NCI-H2107 treated with DMSO at 0.1 percent for 48 hours (cell line): ENCODE results near the gene BATF2.

Experiments used
- DNase-seq: peaks from one replicate; lab custom pipeline; 2025; ENCODE audit not compliant: unreplicated experiment; lab: John Stamatoyannopoulos, UW

BATF2 gene

DNA sequence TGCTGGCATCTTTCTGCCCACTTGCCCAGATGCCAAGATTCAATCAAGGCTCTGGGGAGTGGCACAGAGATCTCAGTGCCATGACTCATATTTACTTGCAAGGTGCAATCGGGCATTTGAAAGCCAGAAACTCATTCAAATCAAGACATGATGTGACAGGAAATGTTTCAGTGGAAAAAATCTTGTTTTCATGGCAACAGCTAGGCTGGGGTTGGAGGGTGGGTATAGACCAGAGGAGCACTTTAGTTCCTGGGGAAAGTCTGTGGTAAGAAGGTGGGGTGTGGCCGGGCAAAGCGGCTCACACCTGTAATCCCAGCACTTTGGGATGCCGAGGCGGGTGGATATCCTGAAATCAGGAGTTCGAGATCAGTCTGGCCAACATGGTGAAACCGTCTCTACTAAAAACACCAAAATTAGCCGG is 26.0 kb downstream of the BATF2 start:
- no peak for DNase-seq

DNA sequence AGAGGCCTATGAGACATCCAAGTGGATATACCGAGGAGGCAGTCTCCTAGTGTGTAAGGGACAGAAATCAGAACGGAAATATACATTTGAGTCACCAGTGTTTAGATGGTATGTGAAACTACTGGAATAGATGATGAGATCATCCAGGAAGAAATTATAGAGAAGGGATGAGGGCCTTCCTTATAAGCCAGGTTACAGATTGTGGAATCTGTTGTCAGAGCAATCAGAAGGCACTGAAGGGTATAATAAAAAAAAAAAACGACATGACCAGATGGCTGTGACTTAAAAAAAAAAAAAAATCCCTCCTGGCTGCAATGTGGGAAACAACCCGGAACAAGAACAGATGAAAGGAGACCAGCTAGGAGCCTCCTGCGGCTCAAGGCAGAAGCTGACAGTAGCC is 27.6 kb downstream of the BATF2 start:
- no peak for DNase-seq

DNA sequence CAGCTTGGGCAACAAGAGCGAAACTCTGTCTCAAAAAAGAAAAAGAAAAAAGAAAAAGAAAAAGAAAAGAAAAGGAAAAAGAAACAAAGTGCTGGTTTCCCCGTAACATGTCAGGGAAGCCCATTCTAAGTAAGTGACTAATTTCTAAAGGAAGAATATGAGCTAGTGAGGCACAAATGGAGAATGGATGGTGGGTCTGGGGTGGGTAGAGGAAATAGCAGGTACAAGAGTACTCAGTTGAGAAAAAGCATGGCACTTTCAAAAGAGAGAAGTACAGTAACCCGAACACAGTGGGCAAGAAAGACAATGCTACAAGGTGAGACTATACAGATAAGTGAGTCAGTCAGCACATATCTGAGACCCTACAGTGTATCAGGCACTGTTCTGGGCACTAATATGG is 29.4 kb downstream of the BATF2 start:
- no peak for DNase-seq

DNA sequence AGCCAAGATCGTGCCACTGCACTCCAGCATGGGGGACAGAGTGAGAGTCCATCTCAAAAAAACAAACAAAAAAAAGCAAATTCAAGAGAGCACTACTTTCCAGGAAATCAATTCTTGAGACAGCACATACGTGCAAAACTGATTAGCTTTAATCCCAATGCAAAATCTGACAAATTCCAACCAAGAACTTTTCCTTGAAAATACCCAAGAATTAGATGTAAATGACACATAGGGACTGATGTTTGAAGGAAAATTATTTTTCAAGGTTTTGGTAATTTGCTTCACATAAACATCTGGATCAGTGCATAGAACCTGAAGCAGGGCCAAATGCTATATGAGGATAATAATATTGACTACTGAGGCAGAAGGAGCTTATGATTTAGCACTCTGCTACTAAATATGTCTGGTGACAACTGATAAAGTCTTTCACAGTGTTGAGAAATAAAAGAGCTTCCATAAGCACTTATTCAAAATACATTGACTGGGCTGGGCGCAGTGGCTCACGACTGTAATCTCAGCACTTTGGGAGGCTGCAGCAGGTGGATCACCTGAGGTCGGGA is 33.6 kb downstream of the BATF2 start:
- DNase-seq = no peak

DNA sequence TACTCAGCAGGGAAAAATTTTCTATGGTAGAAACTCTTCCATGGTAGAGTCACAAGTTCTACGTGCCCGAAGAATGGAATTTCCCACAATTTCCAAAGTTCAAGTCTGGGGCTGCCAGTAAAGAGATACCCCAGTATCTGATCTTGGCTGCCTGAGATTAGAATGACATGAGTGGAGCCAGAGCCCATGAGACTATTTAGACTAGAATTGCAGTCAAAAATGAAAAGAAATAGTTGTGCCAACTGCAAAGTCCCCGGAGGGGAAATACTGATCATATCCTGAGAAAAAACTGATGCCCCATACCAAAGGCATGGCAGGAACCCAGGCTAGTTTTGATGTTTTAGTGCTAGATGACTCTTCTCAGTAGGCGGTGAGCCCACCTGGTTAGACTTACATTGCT is 36.1 kb downstream of the BATF2 start:
- no peak for DNase-seq

DNA sequence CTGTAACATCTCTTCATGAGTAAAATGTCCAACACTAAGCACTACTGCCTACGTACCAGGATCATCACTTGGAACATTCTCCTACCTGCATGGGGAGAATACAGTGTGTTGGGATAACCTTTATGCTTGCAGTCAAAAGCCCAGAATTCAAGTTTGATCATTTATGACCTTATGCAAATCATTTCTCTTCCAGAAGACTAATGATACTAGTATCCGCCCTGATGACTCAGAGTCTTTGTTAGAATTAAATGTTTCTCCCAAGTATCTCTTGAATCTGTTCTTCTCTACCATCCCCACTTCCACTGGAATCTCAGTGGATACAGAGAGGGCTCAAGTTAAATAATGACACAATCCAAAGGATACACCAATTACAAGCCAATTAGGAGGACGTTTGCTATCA is 37.3 kb downstream of the BATF2 start:
- DNase-seq = no peak

DNA sequence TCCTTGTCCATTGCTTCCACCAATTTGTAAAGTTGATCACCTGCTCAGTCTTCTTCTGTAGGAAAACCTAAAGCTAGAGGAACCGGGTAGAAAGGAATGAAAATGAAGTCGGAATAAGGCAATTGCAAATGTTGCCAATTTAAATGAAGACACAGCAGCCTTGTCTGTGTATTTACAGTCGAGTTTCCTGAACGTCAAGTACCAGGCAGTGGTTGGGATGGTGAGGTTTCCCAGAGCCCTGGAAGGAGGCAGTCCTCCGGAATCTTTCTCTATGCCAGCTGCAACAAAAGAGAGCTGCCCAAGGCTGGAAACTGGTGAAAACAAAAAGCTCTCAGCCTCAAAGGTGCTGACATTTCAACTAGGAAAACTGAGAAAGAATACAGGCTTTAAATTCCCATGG is 42.6 kb downstream of the BATF2 start:
- DNase-seq = no peak

DNA sequence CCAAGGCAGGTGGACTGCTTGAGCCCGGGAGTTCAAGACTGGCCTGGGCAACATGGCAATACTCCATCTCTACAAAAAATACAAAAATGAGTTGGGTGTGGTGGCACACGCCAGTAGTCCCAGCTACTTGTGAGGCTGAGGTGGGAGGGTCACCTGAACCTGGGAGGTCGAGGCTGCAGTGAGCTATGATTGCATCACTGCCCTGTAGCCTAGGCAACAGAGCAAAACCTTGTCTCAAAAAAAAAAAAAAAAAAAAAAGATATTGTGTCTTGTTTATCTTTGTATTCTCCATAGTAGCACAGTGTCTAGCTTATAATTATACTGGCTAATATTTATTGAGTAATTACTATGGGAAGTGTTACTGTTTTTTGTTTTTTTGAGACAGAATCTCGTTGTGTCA is 45.2 kb downstream of the BATF2 start:
- DNase-seq = no peak

DNA sequence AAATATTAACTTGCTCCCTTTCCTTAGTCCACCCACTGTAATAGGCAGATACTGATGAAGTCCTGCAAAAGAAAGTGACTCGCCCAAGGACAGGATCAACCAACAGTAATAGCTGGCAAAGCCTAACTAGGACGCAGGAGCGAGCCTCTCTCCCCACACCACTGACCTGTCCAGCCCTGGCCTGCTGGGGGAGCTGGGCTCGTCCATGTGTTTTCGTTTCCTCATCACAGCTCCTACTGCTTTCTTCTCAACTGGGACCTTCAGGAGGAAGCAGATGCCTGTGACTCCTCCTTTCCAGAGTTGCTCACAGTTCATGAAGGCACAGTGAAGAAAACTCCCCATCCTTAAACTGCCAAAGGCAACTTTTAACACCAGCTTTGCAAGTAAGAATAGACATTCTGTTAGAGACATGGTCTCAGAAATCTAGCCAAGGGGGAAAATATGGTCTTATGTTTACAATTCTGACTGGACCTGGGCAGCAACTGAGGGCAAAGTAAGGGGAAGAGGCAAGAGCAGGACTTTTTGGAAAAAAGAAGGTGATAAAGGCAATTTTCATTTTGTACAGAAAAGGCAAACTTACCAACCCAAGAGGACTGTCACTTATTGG is 49.5 kb downstream of the BATF2 start:
- no peak for DNase-seq
